T-cell (primary cell): ENCODE data around the gene EPHA8. TPM values are rescaled to one million over a fixed set of nuclear protein-coding genes. Genes with fewer than 3 reads are reported as not detected.

Experiments used
- ATAC-seq, 4 experiments: fragments of 200-7000 bp in 3 of 4; fragments of 150-1000 bp in 1 of 4; cut with Tn5 transposase; replicated peaks in 1 of 4; 1 replicate in 3 of 4; 2 replicates in 1 of 4; pipeline ENCODE4 v1.10.0; 2021; ENCODE audit warnings: moderate library complexity in 3 of 4, mild to moderate bottlenecking in 2 of 4, moderate number of reproducible peaks in 1 of 4
- CTCF ChIA-PET, 2 donors: fragments of 300-600 bp; sonication (Branson Sonifier 250); formaldehyde crosslinking; loops; one replicate each; lab custom pipeline; 2022; ENCODE audit warnings: antibody characterized with exemption in 2 of 2; lab: Charles Lee
- POLR2A ChIA-PET, 2 donors: fragments of 300-600 bp; sonication (Branson Sonifier 250); formaldehyde crosslinking; loops; one replicate each; lab custom pipeline; 2022; ENCODE audit warnings: antibody characterized with exemption in 2 of 2; lab: Charles Lee
- DNase-seq, 35 experiments: peaks; one replicate each; pipeline versions ENCODE4 v3.0.0 to v3.0.0-alpha.2; 2013 to 2023
- H3K27ac ChIP-seq: one replicate; pipeline ENCODE4 v1.5.1; 2013; ENCODE audit warnings: low read length
- H3K27me3 ChIP-seq, 2 experiments: replicated peaks in 1 of 2; 1 replicate in 1 of 2; 2 replicates in 1 of 2; pipeline versions ENCODE4 v1.6.1 to v1.7.0; 2013; ENCODE audit warnings: low read length in 1 of 2, mixed read lengths in 1 of 2; ENCODE audit not compliant: control insufficient read depth in 2 of 2, insufficient read depth in 2 of 2; ENCODE audit errors: extremely low read depth in 1 of 2
- H3K36me3 ChIP-seq, 2 donors: 1 replicate in 1 of 2; 2 replicates in 1 of 2; pipeline versions ENCODE4 v1.6.1 to v1.7.0; 2013; ENCODE audit warnings: low read length in 1 of 2; ENCODE audit not compliant: control insufficient read depth in 2 of 2, insufficient read depth in 1 of 2; ENCODE audit errors: extremely low read depth in 1 of 2
- H3K4me1 ChIP-seq, 2 experiments: 1 replicate in 1 of 2; 2 replicates in 1 of 2; pipeline versions ENCODE4 v1.6.1 to v1.7.0; 2013; ENCODE audit warnings: low read length in 2 of 2, mixed read lengths in 1 of 2; ENCODE audit not compliant: insufficient read depth in 2 of 2, control insufficient read depth in 1 of 2; ENCODE audit errors: extremely low read depth in 1 of 2
- H3K4me3 ChIP-seq, 2 donors: 1 replicate in 1 of 2; 2 replicates in 1 of 2; pipeline versions ENCODE4 v1.5.1 to v1.7.0; 2013; ENCODE audit warnings: mild to moderate bottlenecking in 2 of 2, low read length in 1 of 2, moderate library complexity in 1 of 2; ENCODE audit not compliant: control insufficient read depth in 1 of 2; ENCODE audit errors: extremely low read depth in 1 of 2
- H3K9me3 ChIP-seq: 2 replicates; pipeline ENCODE4 v1.7.0; 2013
- H3K27ac Mint-ChIP-seq, 2 donors: one replicate each; pipeline ENCODE4 v1.8.0; 2020 to 2021; ENCODE audit warnings: mild to moderate bottlenecking in 2 of 2, mixed read lengths in 2 of 2
- H3K27me3 Mint-ChIP-seq, 2 donors: one replicate each; pipeline ENCODE4 v1.8.0; 2021 to 2022; ENCODE audit warnings: mixed read lengths in 2 of 2
- H3K36me3 Mint-ChIP-seq: one replicate; pipeline ENCODE4 v1.8.0; 2021; ENCODE audit warnings: mixed read lengths
- H3K4me1 Mint-ChIP-seq, 3 donors: one replicate each; pipeline ENCODE4 v1.8.0; 2020 to 2022; ENCODE audit warnings: mixed read lengths in 3 of 3, mild to moderate bottlenecking in 1 of 3
- H3K4me3 Mint-ChIP-seq, 3 donors: one replicate each; pipeline ENCODE4 v1.8.0; 2020 to 2022; ENCODE audit warnings: mild to moderate bottlenecking in 3 of 3, mixed read lengths in 3 of 3, moderate library complexity in 3 of 3
- H3K9me3 Mint-ChIP-seq, 3 donors: one replicate each; pipeline ENCODE4 v1.8.0; 2020 to 2022; ENCODE audit warnings: mixed read lengths in 3 of 3
- WGBS: methylation state at CpG from one replicate; pipeline ENCODE4 v1.1.5; 2013; ENCODE audit warnings: missing lambda C conversion rate; ENCODE audit not compliant: insufficient coverage; 5-methylcytosine and 5-hydroxymethylcytosine counted together
- total RNA-seq, 35 experiments: library from RNA in 6 of 35; stranded (reverse) in 6 of 35; fragments of 120-200 nt in 1 of 35; gene quantifications; one replicate each; pipeline versions ENCODE4 v1.2.1 to v1.2.4 and lab custom pipeline; 2013 to 2026

The EPHA8 gene
- total RNA-seq, 5 donors from 2014 or later (not counting 1 experiment from before 2014, with no cell fraction given) = 0.09 to 0.15 TPM; not detected in 3

DNA sequence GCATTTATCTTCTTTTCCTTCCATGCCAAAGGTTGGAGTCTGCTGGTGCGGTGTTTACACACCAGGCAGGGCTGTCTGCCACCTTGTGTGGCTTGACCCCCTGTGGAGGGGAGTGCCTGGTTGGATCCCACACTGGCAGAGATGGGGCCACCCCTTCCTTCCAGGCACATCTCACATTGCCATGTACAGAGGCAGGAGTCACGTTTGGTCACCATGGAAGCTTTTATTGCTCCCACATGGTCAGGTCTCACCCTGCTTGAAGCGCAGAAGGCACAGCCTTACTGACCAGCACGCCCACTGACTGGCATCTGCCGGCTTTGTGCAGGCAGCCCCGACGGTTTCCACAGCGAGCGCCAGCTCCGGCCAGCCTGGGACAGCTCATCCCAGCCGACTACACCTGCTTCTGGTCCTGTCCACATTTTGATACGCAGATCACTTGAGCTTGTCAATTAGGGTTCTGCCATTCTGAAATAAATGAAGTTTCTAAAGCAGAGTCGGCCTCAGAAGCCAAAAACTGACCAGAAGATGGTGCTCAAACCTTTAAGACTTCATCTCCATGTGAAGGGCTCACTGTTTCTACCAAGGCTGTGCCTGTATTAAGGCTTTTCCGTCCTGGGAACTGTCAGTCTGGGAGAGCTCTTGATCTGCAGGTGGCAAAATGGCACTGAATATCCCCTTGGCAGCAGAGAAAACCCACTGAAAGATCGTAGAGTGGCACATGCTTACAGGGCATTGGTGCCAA is 35.6 kb upstream of the EPHA8 start:
- DNase-seq (no peak), ATAC-seq (no peak)
- Histone ChIP-seq H3K36me3 (peaks cover 30 to 58% of the 10 kb centered on the region in 2 donors), H3K4me3 (no peak overlapping the region), H3K27me3 (no peaks in the 10 kb centered on the region), H3K27ac (no peak overlapping the region), H3K9me3 (no peaks in the 10 kb centered on the region), H3K4me1 (no peaks in the 10 kb centered on the region)
- no peak overlapping the region for H3K4me3 Mint-ChIP-seq
- ChIA-PET CTCF (no interaction called here), POLR2A (no interaction called here)
- WGBS = 94% methylated on average over 13 of the region's 15 CpGs
- peaks cover 55% of the 10 kb centered on the region for H3K36me3 Mint-ChIP-seq
- H3K27ac Mint-ChIP-seq = no peak overlapping the region
- no peaks in the 10 kb centered on the region for H3K4me1 Mint-ChIP-seq
- no peaks in the 10 kb centered on the region for H3K27me3 Mint-ChIP-seq
- no peaks in the 10 kb centered on the region for H3K9me3 Mint-ChIP-seq

DNA sequence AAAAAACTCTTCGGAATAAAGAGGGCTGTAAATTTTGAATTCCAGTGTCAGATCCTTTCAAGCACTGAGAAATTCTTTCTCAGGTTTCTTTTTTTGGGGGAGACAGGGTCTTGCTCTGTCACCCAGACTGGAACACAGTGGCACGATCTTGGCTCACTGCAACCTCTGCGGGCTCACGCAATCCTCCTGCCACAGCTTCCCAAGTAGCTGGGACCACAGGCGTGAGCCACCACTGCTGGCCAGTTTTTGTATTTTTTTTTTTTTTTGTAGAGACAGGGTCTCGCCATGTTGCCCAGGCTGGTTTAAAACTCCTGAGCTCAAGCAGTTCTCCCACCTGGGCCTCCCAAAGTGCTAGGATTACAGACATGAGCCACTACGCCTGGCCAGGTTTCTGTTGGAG is 34.8 kb upstream of the EPHA8 start:
- no peaks in the 10 kb centered on the region for H3K9me3 ChIP-seq
- H3K9me3 Mint-ChIP-seq = no peaks in the 10 kb centered on the region
- ChIA-PET CTCF (no interaction called here), POLR2A (no interaction called here)
- H3K36me3 Mint-ChIP-seq = peaks cover 55% of the 10 kb centered on the region
- H3K27me3 Mint-ChIP-seq = no peaks in the 10 kb centered on the region
- DNase-seq (no peak), ATAC-seq (no peak)
- H3K27ac ChIP-seq = no peak overlapping the region
- H3K36me3 ChIP-seq = peaks cover 30 to 54% of the 10 kb centered on the region in 2 donors
- H3K27me3 ChIP-seq = no peaks in the 10 kb centered on the region
- WGBS = 100% methylated on average over 5 of the region's 7 CpGs
- H3K4me3 ChIP-seq = no peak overlapping the region
- no peak overlapping the region for H3K27ac Mint-ChIP-seq
- H3K4me3 Mint-ChIP-seq = no peak overlapping the region
- H3K4me1 ChIP-seq = no peaks in the 10 kb centered on the region
- no peaks in the 10 kb centered on the region for H3K4me1 Mint-ChIP-seq

DNA sequence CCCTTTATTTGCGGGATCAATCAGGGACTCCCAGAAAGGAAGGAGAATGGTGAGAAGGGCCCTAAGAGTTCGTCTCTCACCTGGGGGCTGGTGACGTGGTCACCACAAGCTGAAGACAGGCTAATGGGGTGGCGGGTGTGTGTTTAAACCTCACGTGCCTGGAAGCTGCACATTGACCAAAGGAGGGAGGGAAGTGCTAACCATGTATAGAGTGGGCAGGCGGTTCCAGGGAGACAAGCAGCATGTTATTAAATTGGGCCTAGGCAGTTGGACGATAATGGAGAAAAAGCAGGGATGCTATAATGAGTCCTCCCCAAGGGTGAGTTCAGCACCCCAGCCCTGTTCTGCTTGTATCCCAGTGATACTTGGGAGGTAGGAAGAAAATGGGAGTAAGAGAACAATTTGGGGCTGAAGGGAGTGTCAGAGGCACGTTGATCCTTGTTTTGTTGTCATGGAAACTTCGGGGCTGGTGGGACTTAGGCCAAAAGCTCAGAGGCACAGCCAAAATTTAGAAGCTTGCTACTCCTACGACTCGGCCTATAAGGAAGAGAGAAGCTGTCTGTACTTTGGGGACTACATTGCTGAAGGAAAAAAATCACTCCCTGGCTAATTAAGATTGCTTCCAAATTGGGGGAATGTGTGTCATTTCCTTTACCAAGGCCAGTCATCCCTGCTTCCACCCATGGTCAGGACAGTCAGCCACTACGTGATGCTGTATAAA is 33.2 kb upstream of the EPHA8 start:
- H3K27ac Mint-ChIP-seq = no peak overlapping the region
- no peaks in the 10 kb centered on the region for H3K27me3 ChIP-seq
- POLR2A ChIA-PET = no interaction called here
- H3K27me3 Mint-ChIP-seq = no peaks in the 10 kb centered on the region
- no peaks in the 10 kb centered on the region for H3K4me1 ChIP-seq
- H3K9me3 ChIP-seq = no peaks in the 10 kb centered on the region
- peaks cover 47% of the 10 kb centered on the region for H3K36me3 Mint-ChIP-seq
- H3K4me3 ChIP-seq = no peak overlapping the region
- DNase-seq = no peak
- no peaks in the 10 kb centered on the region for H3K9me3 Mint-ChIP-seq
- CTCF ChIA-PET = no interaction called here
- no peak overlapping the region for H3K4me3 Mint-ChIP-seq
- ATAC-seq = no peak
- 96% methylated on average over 11 of the region's 12 CpGs for WGBS
- no peak overlapping the region for H3K27ac ChIP-seq
- H3K4me1 Mint-ChIP-seq = no peaks in the 10 kb centered on the region
- peaks cover 23 to 38% of the 10 kb centered on the region in 2 donors for H3K36me3 ChIP-seq

DNA sequence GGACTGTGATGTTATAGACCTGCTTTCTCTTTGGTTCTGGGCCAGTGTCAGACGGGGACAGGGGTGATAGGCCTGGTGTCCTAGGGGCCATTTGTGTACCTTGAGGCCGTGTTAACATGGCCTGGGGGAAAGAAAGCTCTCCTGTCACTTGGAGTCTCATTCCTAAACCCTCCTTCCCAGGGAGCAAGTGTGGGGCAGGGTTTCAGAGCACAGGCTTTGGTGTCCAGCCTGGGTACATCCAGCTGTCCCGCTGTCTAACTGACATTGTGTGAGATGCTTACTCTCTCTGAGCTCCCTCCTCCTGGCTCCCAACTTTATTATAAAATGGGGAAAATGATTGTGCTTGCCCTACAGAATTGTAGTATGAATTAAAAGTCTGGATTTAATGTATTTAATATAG is 32.6 kb upstream of the EPHA8 start:
- no peak overlapping the region for H3K4me3 Mint-ChIP-seq
- no peaks in the 10 kb centered on the region for H3K27me3 Mint-ChIP-seq
- CTCF ChIA-PET = no interaction called here
- DNase-seq = no peak
- Histone ChIP-seq H3K4me1 (no peaks in the 10 kb centered on the region), H3K27me3 (no peaks in the 10 kb centered on the region), H3K27ac (no peak overlapping the region), H3K9me3 (no peaks in the 10 kb centered on the region), H3K4me3 (no peak overlapping the region), H3K36me3 (peaks cover 17 to 32% of the 10 kb centered on the region in 2 donors)
- no peak for ATAC-seq
- H3K4me1 Mint-ChIP-seq = no peaks in the 10 kb centered on the region
- POLR2A ChIA-PET = no interaction called here
- H3K9me3 Mint-ChIP-seq = no peaks in the 10 kb centered on the region
- no peak overlapping the region for H3K27ac Mint-ChIP-seq
- H3K36me3 Mint-ChIP-seq = peaks cover 43% of the 10 kb centered on the region
- no CpG with 5 or more reads among the region's 3 CpGs for WGBS

DNA sequence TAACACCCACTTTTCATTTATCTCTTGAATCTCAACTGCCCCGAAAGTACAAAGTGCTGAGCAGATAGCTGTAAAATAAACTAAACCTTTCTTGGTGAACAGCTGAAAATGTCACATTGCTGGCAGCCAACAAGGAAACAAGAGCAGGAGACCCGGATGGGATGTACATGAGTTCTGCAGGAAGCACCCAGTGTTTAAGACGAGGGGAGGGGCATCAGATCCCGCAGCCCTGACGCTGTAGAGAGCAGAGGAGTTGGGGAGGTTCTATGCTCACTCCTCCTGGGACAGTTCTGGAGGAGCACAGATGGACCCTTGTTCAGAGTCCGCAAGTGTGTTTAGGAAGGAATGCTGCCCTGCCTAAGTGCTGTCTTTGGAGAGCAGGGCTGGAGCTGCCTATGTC is 32.0 kb upstream of the EPHA8 start:
- Mint-ChIP-seq H3K9me3 (no peaks in the 10 kb centered on the region), H3K4me3 (no peak overlapping the region), H3K27me3 (no peaks in the 10 kb centered on the region), H3K27ac (no peak overlapping the region), H3K36me3 (peaks cover 41% of the 10 kb centered on the region), H3K4me1 (no peaks in the 10 kb centered on the region)
- no peak overlapping the region for H3K27ac ChIP-seq
- ATAC-seq (no peak), DNase-seq (no peak)
- POLR2A ChIA-PET = no interaction called here
- CTCF ChIA-PET = interaction anchor here in 1 of 2 donors (0.5 kb wide), 1 partner anchor 138 kb away, joined by 4 read pairs; no protein-coding TSS in a partner anchor
- no peaks in the 10 kb centered on the region for H3K4me1 ChIP-seq
- H3K4me3 ChIP-seq = no peak overlapping the region
- H3K36me3 ChIP-seq = peaks cover 12 to 26% of the 10 kb centered on the region in 2 donors
- H3K9me3 ChIP-seq = no peaks in the 10 kb centered on the region
- H3K27me3 ChIP-seq = no peaks in the 10 kb centered on the region
- 98% methylated on average over 6 of the region's 6 CpGs for WGBS

DNA sequence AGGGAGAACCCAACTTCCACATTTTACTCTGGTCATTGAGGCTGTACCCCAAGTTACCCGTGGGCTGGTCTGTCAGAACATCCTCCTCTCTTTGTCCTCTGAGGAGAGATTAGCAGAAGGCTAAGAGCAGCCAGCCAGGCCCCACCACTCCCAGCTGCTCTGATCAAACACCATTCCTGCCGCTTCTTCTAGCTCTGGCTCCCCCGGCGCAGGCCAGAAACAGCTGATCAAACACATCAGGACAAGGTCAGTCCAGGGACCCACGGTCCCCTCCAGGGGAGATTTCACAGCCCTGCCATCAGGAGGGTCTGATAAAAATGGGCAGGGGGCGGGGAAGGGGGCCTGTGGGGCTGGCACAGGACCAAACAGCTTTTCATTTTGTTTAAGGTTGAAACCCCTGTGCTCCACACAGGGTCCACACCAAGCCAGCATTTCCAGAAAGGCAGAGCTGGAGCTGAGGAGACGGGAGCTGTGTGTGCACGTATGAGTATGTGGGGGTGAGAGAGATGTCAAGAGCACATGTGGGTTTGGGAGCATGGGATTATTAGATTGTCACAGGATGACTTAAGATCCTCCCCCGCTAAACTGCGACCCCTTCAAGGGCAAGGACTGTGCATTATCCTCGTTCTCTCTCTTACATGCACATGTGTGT is 29.9 kb upstream of the EPHA8 start:
- Histone ChIP-seq H3K4me1 (no peaks in the 10 kb centered on the region), H3K4me3 (no peak overlapping the region), H3K27ac (no peak overlapping the region), H3K27me3 (no peaks in the 10 kb centered on the region), H3K36me3 (peaks cover 0 to 9% of the 10 kb centered on the region in 2 donors), H3K9me3 (no peaks in the 10 kb centered on the region)
- Mint-ChIP-seq H3K9me3 (no peaks in the 10 kb centered on the region), H3K4me1 (peaks cover 6 to 7% (median 7%) of the 10 kb centered on the region in 3 donors), H3K4me3 (no peak overlapping the region), H3K27ac (no peak overlapping the region), H3K27me3 (no peaks in the 10 kb centered on the region), H3K36me3 (peaks cover 32% of the 10 kb centered on the region)
- 91% methylated on average over 7 of the region's 11 CpGs for WGBS
- CTCF ChIA-PET = no interaction called here
- DNase-seq (no peak), ATAC-seq (no peak)
- POLR2A ChIA-PET = no interaction called here
